ENCODE measurements around the gene TMEM260.

- TF ChIP-seq MAX (IDR thresholded peaks at IDR 0.05), result no peak
- TF ChIP-seq FOXM1 (IDR thresholded peaks at IDR 0.05; ENCODE audit: borderline replicate concordance, low read depth), result no peak
- TF ChIP-seq TAF1 (IDR thresholded peaks at IDR 0.05; ENCODE audit: low read depth), result no peak
- no peak for TF ChIP-seq EGR1 (IDR thresholded peaks at IDR 0.05)
- no peak for TF ChIP-seq REST (IDR thresholded peaks at IDR 0.05; ENCODE audit: low read depth)
- TF ChIP-seq CEBPB (IDR thresholded peaks at IDR 0.05), result no peak
- no peak for TF ChIP-seq EP300 (IDR thresholded peaks at IDR 0.05; ENCODE audit: borderline replicate concordance)
- TF ChIP-seq YY1 (IDR thresholded peaks at IDR 0.05; ENCODE audit: low read depth), result no peak
- no peak for TF ChIP-seq TEAD4 (IDR thresholded peaks at IDR 0.05)
- no peak for TF ChIP-seq ZBTB7A (IDR thresholded peaks at IDR 0.05; ENCODE audit: low read depth)
- no peak for TF ChIP-seq RAD21 (IDR thresholded peaks at IDR 0.05; ENCODE audit: low read depth)
- no peak for TF ChIP-seq USF1 (IDR thresholded peaks at IDR 0.05)
- TF ChIP-seq NFIC (IDR thresholded peaks at IDR 0.05), result no peak
Observed at GRCh38 chr14:56659378-56659777, 79.8 kb downstream of the TMEM260 start.

Measured in Ishikawa (cell line).